Keratinocyte (primary cell): ENCODE data around the gene NKAPD1.

Experiments used
- CTCF ChIP-seq, 3 experiments: IDR thresholded peaks in 1 of 3; conservative IDR thresholded peaks in 1 of 3; optimal IDR thresholded peaks in 1 of 3; 2 replicates in 2 of 3; 3 replicates in 1 of 3; pipeline versions ENCODE3 to v1.5.1; 2011; ENCODE audit warnings: low read length in 3 of 3, mild to moderate bottlenecking in 3 of 3, moderate library complexity in 2 of 3, control low read depth in 1 of 3, inconsistent platforms in 1 of 3; ENCODE audit not compliant: insufficient read depth in 2 of 3; ENCODE audit errors: extremely low read depth in 1 of 3
- EZH2 ChIP-seq: IDR thresholded peaks from one replicate; pipeline ENCODE4 v1.6.1; 2012; ENCODE audit warnings: inconsistent platforms, mild to moderate bottlenecking, low read length, moderate library complexity

- TF ChIP-seq CTCF (optimal IDR thresholded peaks at IDR 0.05 in 1 of 3, IDR thresholded peaks at IDR 0.05 in 1 of 3, conservative IDR thresholded peaks at IDR 0.05 in 1 of 3; ENCODE audit: extremely low read depth in 1 of 3, insufficient read depth in 2 of 3, low read length in 3 of 3) (no peak), EZH2 (no peak)
Measured at GRCh38 chr11:112100462-112100861, 26.4 kb downstream of the NKAPD1 start.
